ENCODE data around the gene FAM170B. TPM values are rescaled to one million over a fixed set of nuclear protein-coding genes. Genes with fewer than 3 reads are reported as not detected.

FAM170B gene
- total RNA-seq, 2 donors from 2014 or later = not detected

- Mint-ChIP-seq H3K4me1 (peaks cover 12% of the 10 kb centered on the region), H3K9me3 (no peaks in the 10 kb centered on the region), H3K36me3 (ENCODE audit: low read depth) (no peaks in the 10 kb centered on the region), H3K27me3 (ENCODE audit: insufficient read depth) (peaks cover 32% of the 10 kb centered on the region), H3K27ac (no peak overlapping the region), H3K4me3 (no peak overlapping the region)
- Histone ChIP-seq H3K27ac (ENCODE audit: low read depth, low read length) (no peak overlapping the region), H3K4me3 (ENCODE audit: low read length) (no peak overlapping the region), H3K27me3 (ENCODE audit: control insufficient read depth, insufficient read depth, low read length, poor library complexity, severe bottlenecking) (peaks cover 58% of the 10 kb centered on the region), H3K9me3 (ENCODE audit: control insufficient read depth, low read length) (no peaks in the 10 kb centered on the region), H3K36me3 (ENCODE audit: control insufficient read depth, insufficient read depth, low read length) (no peaks in the 10 kb centered on the region), H3K4me1 (ENCODE audit: control insufficient read depth, insufficient read depth, low read length) (no peaks in the 10 kb centered on the region), H3K9ac (ENCODE audit: extremely low read depth, low read length, poor library complexity, severe bottlenecking) (no peak overlapping the region)
- TF ChIP-seq, protein P1, sequence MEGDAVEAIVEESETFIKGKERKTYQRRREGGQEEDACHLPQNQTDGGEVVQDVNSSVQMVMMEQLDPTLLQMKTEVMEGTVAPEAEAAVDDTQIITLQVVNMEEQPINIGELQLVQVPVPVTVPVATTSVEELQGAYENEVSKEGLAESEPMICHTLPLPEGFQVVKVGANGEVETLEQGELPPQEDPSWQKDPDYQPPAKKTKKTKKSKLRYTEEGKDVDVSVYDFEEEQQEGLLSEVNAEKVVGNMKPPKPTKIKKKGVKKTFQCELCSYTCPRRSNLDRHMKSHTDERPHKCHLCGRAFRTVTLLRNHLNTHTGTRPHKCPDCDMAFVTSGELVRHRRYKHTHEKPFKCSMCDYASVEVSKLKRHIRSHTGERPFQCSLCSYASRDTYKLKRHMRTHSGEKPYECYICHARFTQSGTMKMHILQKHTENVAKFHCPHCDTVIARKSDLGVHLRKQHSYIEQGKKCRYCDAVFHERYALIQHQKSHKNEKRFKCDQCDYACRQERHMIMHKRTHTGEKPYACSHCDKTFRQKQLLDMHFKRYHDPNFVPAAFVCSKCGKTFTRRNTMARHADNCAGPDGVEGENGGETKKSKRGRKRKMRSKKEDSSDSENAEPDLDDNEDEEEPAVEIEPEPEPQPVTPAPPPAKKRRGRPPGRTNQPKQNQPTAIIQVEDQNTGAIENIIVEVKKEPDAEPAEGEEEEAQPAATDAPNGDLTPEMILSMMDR (conservative IDR thresholded peaks at IDR 0.05) = no peak
- no peak for DNase-seq
- WGBS, 2 experiments (ENCODE audit: insufficient coverage in 1 of 2, insufficient read length in 1 of 2) = 89 to 95% methylated on average over 3 to 4 of the region's 4 CpGs
These were observed 16.3 kb downstream of the FAM170B start for GRCh38 chr10:49117376-49118070.

- 96 to 100% methylated on average over 1 to 5 of the region's 5 CpGs for WGBS, 2 experiments (ENCODE audit: insufficient coverage in 1 of 2, insufficient read length in 1 of 2)
- Mint-ChIP-seq H3K36me3 (ENCODE audit: low read depth) (no peaks in the 10 kb centered on the region), H3K27ac (no peak overlapping the region), H3K9me3 (no peaks in the 10 kb centered on the region), H3K4me1 (peaks cover 12% of the 10 kb centered on the region), H3K27me3 (ENCODE audit: insufficient read depth) (peaks cover 34% of the 10 kb centered on the region), H3K4me3 (peak overlapping the region; percentile 37)
- Histone ChIP-seq H3K4me1 (ENCODE audit: control insufficient read depth, insufficient read depth, low read length) (no peaks in the 10 kb centered on the region), H3K4me3 (ENCODE audit: low read length) (no peak overlapping the region), H3K9ac (ENCODE audit: extremely low read depth, low read length, poor library complexity, severe bottlenecking) (no peak overlapping the region), H3K27me3 (ENCODE audit: control insufficient read depth, insufficient read depth, low read length, poor library complexity, severe bottlenecking) (peaks cover 65% of the 10 kb centered on the region), H3K27ac (ENCODE audit: low read depth, low read length) (no peak overlapping the region), H3K36me3 (ENCODE audit: control insufficient read depth, insufficient read depth, low read length) (no peaks in the 10 kb centered on the region), H3K9me3 (ENCODE audit: control insufficient read depth, low read length) (no peaks in the 10 kb centered on the region)
- peak; percentile 37 for DNase-seq
- TF ChIP-seq, protein P1 (conservative IDR thresholded peaks at IDR 0.05) = no peak
These were observed 17.1 kb downstream of the FAM170B start for GRCh38 chr10:49116509-49117375.

DNA sequence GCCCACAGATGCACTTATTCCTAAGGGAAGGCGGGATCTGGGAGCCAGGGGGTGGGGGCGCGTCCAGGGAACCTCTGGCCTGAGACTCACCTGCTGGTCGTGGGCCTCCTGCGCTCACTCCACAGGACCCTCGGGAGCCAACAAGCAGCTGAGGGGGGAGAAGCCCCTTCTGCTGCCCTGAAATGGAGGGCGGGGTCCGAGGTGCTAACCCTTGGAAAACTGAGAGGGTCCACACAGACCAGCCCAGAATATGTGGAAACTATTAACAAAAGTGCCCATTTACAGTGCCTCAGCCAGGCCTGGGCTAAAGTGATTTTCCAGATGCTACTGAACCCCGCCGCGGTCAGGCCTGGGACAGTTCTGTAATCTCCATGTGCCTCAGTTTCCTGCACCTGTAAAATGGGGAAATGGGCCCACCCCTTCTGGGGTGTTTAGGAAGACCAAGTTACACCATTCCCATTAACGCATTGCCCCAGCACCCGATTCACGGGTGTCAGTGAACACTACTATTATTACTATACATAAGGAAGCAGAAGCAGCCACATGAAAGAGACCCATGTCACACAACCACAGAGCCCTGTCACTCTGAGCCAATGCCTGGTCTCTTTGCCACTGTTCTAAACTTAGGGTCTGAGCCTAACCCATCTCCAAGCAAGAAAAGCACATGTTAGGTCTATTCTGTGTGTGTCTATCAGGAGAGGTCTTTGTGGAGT lies 17.9 kb downstream of the FAM170B start:
- Mint-ChIP-seq H3K4me3 (peak overlapping the region; percentile 37), H3K36me3 (ENCODE audit: low read depth) (no peaks in the 10 kb centered on the region), H3K4me1 (peaks cover 12% of the 10 kb centered on the region), H3K9me3 (no peaks in the 10 kb centered on the region), H3K27ac (no peak overlapping the region), H3K27me3 (ENCODE audit: insufficient read depth) (peaks cover 36% of the 10 kb centered on the region)
- WGBS, 2 experiments (ENCODE audit: insufficient coverage in 1 of 2, insufficient read length in 1 of 2) = 87 to 89% methylated on average over 6 to 14 of the region's 14 CpGs
- Histone ChIP-seq H3K4me3 (ENCODE audit: low read length) (no peak overlapping the region), H3K4me1 (ENCODE audit: control insufficient read depth, insufficient read depth, low read length) (no peaks in the 10 kb centered on the region), H3K27me3 (ENCODE audit: control insufficient read depth, insufficient read depth, low read length, poor library complexity, severe bottlenecking) (peaks cover 70% of the 10 kb centered on the region), H3K9ac (ENCODE audit: extremely low read depth, low read length, poor library complexity, severe bottlenecking) (no peak overlapping the region), H3K27ac (ENCODE audit: low read depth, low read length) (no peak overlapping the region), H3K9me3 (ENCODE audit: control insufficient read depth, low read length) (no peaks in the 10 kb centered on the region), H3K36me3 (ENCODE audit: control insufficient read depth, insufficient read depth, low read length) (no peaks in the 10 kb centered on the region)
- TF ChIP-seq, protein P1 (conservative IDR thresholded peaks at IDR 0.05) = no peak
- DNase-seq = no peak
